CD4-positive, alpha-beta T cell treated with Interleukin-10 for 1 hour (primary cell): ENCODE results near the gene PHF14.

ENCODE experiments used
- DNase-seq: peaks from one replicate; pipeline ENCODE4 v3.0.0-alpha.2; 2020

PHF14 gene

GRCh38 chr7:11176985-11177555 lies 203.4 kb downstream of the PHF14 start:
- no peak for DNase-seq

- DNase-seq = no peak
Observed at GRCh38 chr7:11177793-11178192, 204.1 kb downstream of the PHF14 start.

- DNase-seq = no peak
Observed at GRCh38 chr7:11181590-11181989, 207.9 kb downstream of the PHF14 start.

GRCh38 chr7:11182736-11183135 lies 209.1 kb downstream of the PHF14 start:
- no peak for DNase-seq

GRCh38 chr7:11185179-11185815 lies 211.6 kb downstream of the PHF14 start:
- DNase-seq = no peak

GRCh38 chr7:11188529-11189310 lies 215.0 kb downstream of the PHF14 start:
- DNase-seq = no peak

- no peak for DNase-seq
Observed at GRCh38 chr7:11191081-11191480, 217.4 kb downstream of the PHF14 start.

GRCh38 chr7:11191574-11192220 lies 218.0 kb downstream of the PHF14 start:
- no peak for DNase-seq

GRCh38 chr7:11192506-11192905 lies 218.8 kb downstream of the PHF14 start:
- DNase-seq = no peak

- no peak for DNase-seq
Observed at GRCh38 chr7:11193131-11193867, 219.6 kb downstream of the PHF14 start.

- no peak for DNase-seq
Observed at GRCh38 chr7:11193888-11194287, 220.2 kb downstream of the PHF14 start.

- DNase-seq = no peak
Observed at GRCh38 chr7:11194492-11194891, 220.8 kb downstream of the PHF14 start.

- DNase-seq = no peak
Observed at GRCh38 chr7:11195502-11195901, 221.8 kb downstream of the PHF14 start.

- no peak for DNase-seq
Observed at GRCh38 chr7:11196143-11196542, 222.5 kb downstream of the PHF14 start.

GRCh38 chr7:11203224-11203623 lies 229.6 kb downstream of the PHF14 start:
- DNase-seq = no peak

- DNase-seq = no peak
Observed at GRCh38 chr7:11203683-11204082, 230.0 kb downstream of the PHF14 start.

GRCh38 chr7:11206177-11206899 lies 232.7 kb downstream of the PHF14 start:
- DNase-seq = no peak

- DNase-seq = no peak
Observed at GRCh38 chr7:11207565-11207964, 233.9 kb downstream of the PHF14 start.

GRCh38 chr7:11208883-11209465 lies 235.3 kb downstream of the PHF14 start:
- DNase-seq = no peak

- DNase-seq = no peak
Observed at GRCh38 chr7:11210374-11210773, 236.7 kb downstream of the PHF14 start.

GRCh38 chr7:11212080-11212711 lies 238.5 kb downstream of the PHF14 start:
- peak; percentile 56 for DNase-seq
